Calu3 (cell line): ENCODE data around the gene ZNF521. TPM values are rescaled to one million over a fixed set of nuclear protein-coding genes. Genes with fewer than 3 reads are reported as not detected.

Experiments used
- BruUV-seq: library from RNA; stranded (reverse); fragments of 400-500 nt; replicated peaks from 2 replicates; lab custom pipeline; 2021; lab: Mats Ljungman, UMichigan
- CTCF ChIA-PET: fragments of 300-600 bp; sonication (Branson Sonifier 250); formaldehyde crosslinking; loops from one replicate; lab custom pipeline; 2022; ENCODE audit warnings: antibody characterized with exemption; lab: Charles Lee
- DNase-seq: peaks from one replicate; pipeline ENCODE4 v3.0.0; 2022
- H3K27ac Mint-ChIP-seq: one replicate; pipeline ENCODE4 v1.8.0; 2022; ENCODE audit warnings: mixed read lengths; ENCODE audit not compliant: unreplicated experiment
- H3K27me3 Mint-ChIP-seq: one replicate; pipeline ENCODE4 v1.8.0; 2022; ENCODE audit warnings: mixed read lengths; ENCODE audit not compliant: unreplicated experiment
- H3K36me3 Mint-ChIP-seq: one replicate; pipeline ENCODE4 v1.8.0; 2022; ENCODE audit warnings: mild to moderate bottlenecking, moderate library complexity, mixed read lengths; ENCODE audit not compliant: insufficient read depth, unreplicated experiment
- H3K4me1 Mint-ChIP-seq: one replicate; pipeline ENCODE4 v1.8.0; 2022; ENCODE audit warnings: mild to moderate bottlenecking, low read depth, mixed read lengths; ENCODE audit not compliant: unreplicated experiment
- H3K4me3 Mint-ChIP-seq: one replicate; pipeline ENCODE4 v1.8.0; 2022; ENCODE audit warnings: mild to moderate bottlenecking, low read depth, moderate library complexity, mixed read lengths; ENCODE audit not compliant: unreplicated experiment
- H3K9me3 Mint-ChIP-seq: one replicate; pipeline ENCODE4 v1.8.0; 2022; ENCODE audit warnings: low read depth, mixed read lengths; ENCODE audit not compliant: unreplicated experiment
- CTCF ChIP-seq: fragments of 200-600 bp; IDR thresholded peaks from one replicate; pipeline ENCODE4 v1.8.0; 2022; ENCODE audit warnings: antibody characterized with exemption; ENCODE audit not compliant: unreplicated experiment
- intact Hi-C: fragments of 100-400 bp; cut with micrococcal nuclease; formaldehyde crosslinking; loops from one replicate; pipeline ENCODE4 v1.10.0; 2022; ENCODE audit not compliant: unreplicated experiment
- total RNA-seq: library from RNA; stranded (reverse); gene quantifications from 2 replicates; pipeline ENCODE4 v1.2.3, GENCODE V29; 2022

ZNF521 gene
- total RNA-seq, 1 experiment from 2014 or later, result not detected

- CTCF ChIA-PET, result no interaction called here
- H3K36me3 Mint-ChIP-seq, result no peaks in the 10 kb centered on the region
- H3K27me3 Mint-ChIP-seq, result peaks cover 35% of the 10 kb centered on the region
- H3K4me3 Mint-ChIP-seq, result no peak overlapping the region
- DNase-seq, result no peak
- H3K9me3 Mint-ChIP-seq, result no peaks in the 10 kb centered on the region
- TF ChIP-seq CTCF, result no peak
- no peak overlapping the region for H3K27ac Mint-ChIP-seq
- no TSS peak for BruUV-seq
- intact Hi-C loops, result no loop called here
- H3K4me1 Mint-ChIP-seq, result no peaks in the 10 kb centered on the region
Measured at GRCh38 chr18:25243257-25243656, 108.7 kb downstream of the ZNF521 start.

- Mint-ChIP-seq H3K36me3 (no peaks in the 10 kb centered on the region), H3K27me3 (peaks cover 21% of the 10 kb centered on the region), H3K9me3 (no peaks in the 10 kb centered on the region), H3K4me1 (no peaks in the 10 kb centered on the region), H3K4me3 (no peak overlapping the region), H3K27ac (no peak overlapping the region)
- TF ChIP-seq CTCF, result no peak
- no peak for DNase-seq
- intact Hi-C loops, result no loop called here
- CTCF ChIA-PET, result no interaction called here
- BruUV-seq, result no TSS peak
Measured at GRCh38 chr18:25240420-25240770, 111.6 kb downstream of the ZNF521 start.

DNA sequence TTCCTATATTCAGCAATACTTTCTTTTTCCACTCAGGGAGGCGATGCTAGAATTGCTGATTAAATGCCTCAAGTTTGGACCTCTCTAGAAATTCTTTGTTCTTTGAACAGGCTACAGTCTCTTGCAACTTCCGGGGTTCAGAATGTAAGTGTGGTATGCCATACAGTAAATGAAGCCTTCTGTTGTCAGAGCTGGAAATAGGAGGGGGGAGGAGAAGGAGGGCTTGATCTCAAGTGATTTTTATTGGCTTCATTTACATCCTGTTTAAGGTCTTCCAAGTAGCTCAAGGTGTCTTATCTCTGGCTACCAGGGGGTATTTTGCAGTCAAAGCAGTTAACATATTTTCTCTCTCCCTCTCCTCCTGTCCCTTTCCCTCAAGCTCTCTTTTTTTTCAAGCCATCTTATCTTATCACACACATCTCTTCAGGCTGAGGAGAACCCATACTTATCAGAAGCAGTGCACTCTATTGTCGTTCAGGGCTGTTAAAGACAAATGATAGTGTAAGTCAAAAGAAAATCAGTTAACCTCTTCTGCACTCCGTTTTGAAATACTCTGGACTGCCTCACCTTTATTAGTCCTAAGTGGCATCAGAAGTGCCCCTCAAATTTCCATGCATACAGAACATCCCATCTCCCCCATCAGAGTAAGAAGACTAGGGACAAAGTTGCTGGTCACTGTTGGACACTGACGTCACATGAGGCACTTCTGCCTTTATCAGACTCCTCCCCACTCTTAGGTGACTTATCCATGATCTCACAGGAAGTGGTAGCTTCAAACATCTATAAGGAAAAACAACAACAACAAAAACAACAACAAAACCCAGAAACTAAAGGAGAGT lies 112.2 kb downstream of the ZNF521 start:
- Mint-ChIP-seq H3K27me3 (peaks cover 21% of the 10 kb centered on the region), H3K27ac (no peak overlapping the region), H3K4me1 (no peaks in the 10 kb centered on the region), H3K4me3 (no peak overlapping the region), H3K9me3 (no peaks in the 10 kb centered on the region), H3K36me3 (no peaks in the 10 kb centered on the region)
- no TSS peak for BruUV-seq
- no peak for DNase-seq
- no peak for TF ChIP-seq CTCF
- CTCF ChIA-PET, result interaction anchor here (0.7 kb wide), 1 partner anchor 469 kb away, joined by 8 read pairs; no protein-coding TSS in a partner anchor
- intact Hi-C loops, result no loop called here

GRCh38 chr18:25239151-25239550 lies 112.8 kb downstream of the ZNF521 start:
- no peak overlapping the region for H3K4me3 Mint-ChIP-seq
- CTCF ChIA-PET, result interaction anchor here (0.7 kb wide), 1 partner anchor 469 kb away, joined by 8 read pairs; no protein-coding TSS in a partner anchor
- no peaks in the 10 kb centered on the region for H3K9me3 Mint-ChIP-seq
- H3K4me1 Mint-ChIP-seq, result no peaks in the 10 kb centered on the region
- no TSS peak for BruUV-seq
- intact Hi-C loops, result no loop called here
- H3K27me3 Mint-ChIP-seq, result peaks cover 20% of the 10 kb centered on the region
- DNase-seq, result no peak
- H3K27ac Mint-ChIP-seq, result no peak overlapping the region
- no peak for TF ChIP-seq CTCF
- H3K36me3 Mint-ChIP-seq, result no peaks in the 10 kb centered on the region
